Epidermal melanocyte (primary cell): ENCODE measurements around the gene ABCB9.

ENCODE experiments used
- DNase-seq: peaks from one replicate; pipeline ENCODE4 v3.0.0; 2011; ENCODE audit warnings: low spot score; ENCODE audit not compliant: insufficient read length

ABCB9 gene

GRCh38 chr12:122981587-122982476 lies 15.6 kb upstream of the ABCB9 start:
- DNase-seq, result no peak

DNA sequence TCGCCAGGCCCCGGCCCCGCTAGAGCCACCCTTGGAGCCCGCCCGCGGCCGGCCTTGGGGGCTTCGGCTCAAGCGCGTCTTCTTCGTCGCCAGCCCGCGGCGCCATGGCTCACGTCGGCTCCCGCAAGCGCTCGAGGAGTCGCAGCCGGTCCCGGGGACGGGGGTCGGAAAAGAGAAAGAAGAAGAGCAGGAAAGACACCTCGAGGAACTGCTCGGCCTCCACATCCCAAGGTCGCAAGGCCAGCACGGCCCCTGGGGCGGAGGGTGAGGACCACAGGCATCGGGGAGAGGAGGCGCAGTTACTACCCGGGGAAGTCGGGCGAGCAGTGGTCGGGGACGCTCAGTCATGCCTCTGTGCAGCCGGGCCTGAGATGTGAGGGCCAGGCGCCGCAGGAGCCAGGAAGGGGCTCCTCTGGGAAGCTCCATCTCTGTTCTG lies 14.8 kb upstream of the ABCB9 start:
- no peak for DNase-seq

DNA sequence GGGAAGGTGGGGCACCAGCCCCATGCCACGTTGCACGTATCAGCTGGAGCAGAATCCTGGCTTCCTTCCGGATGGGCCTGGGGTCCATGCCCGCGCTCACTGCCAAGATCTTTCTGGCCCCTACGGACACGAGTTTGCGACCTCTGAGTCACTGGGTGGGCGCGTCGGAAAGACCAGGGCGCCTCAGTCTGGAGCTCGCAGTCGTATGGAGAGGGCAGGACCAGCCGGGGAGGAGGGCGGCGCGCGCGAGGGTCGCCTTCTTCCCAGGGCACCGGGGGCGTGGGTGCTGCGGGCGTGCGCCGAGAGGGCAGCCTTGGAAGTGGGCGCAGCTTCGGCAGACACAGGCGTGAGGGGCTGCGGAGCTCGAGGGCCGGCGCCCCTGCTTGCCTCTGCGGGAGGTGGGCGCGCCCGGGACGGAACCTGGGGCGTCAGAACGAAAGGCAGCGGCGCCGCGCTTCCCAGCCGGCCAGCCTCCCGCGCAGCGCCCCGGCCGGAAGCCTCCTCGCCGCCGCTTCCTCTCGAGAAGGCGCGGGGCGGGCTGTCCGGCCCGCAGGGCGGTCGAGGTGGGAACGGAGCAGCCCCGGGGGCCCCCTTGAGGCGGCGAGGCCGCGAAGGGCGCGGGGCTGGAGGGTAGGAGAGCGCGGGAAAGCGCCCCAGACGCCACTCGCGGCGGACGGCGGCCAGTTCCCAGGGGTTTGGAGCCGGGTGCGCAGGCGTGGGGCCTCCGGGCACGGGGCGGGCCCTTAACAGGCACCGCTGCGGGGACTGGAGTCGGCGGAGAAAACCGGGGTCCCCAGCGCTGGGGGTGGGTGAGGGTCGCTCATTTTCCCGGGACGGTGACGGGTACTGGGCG lies 14.1 kb upstream of the ABCB9 start, which contains the start of gene ARL6IP4:
ARL6IP4 (plus strand) TSS at position 499 of the 853 bp plus-strand sequence. CDS start 459 bp downstream, outside the sequence.
- DNase-seq, result peak; percentile 83

- no peak for DNase-seq
These were observed 13.6 kb upstream of the ABCB9 start for GRCh38 chr12:122979908-122980182.

DNA sequence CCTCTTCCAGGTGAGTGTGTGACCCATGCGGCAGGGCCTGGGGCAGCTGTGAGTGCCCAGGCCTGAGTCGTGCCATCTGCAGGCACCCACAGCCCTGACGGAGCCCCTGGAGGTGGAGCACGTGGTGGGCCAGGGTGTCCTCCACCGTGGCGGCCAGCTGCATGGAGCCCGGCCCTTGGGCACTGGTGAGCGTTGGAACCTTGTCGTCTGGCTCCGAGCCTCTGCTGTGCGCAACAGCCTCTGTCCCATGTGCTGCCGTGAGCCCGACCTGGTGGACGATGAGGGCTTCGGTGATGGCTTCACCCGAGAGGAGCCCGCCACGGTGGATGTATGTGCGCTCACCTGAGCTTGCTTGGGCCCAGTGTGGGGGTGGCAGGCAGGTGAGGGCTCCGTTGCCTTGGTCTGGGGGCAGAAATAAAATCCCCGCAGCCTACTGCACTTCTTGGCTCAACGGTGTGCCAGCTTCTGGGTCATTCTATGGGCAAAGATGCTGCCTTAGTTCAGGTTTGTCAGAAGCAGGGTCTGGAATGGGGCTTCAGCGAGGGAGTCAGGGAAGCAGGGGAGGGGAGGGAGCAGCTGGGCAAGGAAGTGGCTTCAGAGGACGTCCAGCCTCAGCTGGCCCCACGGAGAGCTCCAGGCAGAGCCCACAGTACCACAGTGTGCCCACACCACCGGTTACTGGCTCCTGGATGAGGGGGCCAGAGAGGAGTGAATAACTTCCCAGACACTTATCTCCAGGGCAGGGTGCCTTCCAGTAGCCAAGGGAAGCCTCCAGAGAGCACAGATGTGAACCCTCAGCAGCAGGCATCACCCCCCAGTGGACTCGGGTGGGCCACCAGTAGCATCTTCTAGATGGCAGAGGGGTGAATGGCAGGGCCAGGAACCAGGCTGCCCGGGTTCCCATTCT lies 13.0 kb upstream of the ABCB9 start:
- DNase-seq, result no peak

DNA sequence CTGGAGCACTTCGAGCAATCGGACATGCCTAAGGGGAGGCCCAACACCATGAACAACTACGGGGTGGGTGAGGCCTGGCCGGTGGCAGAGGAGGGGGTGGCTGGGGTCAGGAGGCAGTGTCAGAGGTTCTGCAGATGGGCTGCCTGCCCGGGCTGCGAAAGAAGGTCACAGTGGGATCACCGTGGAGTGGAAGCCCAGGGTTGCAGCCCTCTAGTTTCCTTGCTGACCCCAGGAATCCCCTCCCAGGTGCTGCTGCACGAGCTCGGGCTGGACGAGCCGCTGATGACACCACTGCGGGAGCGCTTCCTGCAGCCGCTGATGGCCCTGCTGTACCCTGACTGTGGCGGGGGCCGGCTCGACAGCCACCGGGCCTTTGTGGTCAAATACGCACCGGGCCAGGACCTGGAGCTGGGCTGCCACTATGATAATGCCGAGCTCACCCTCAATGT lies 12.3 kb upstream of the ABCB9 start:
- no peak for DNase-seq

- no peak for DNase-seq
These were observed 11.6 kb upstream of the ABCB9 start for GRCh38 chr12:122977655-122978392.

- DNase-seq, result no peak
These were observed 10.9 kb upstream of the ABCB9 start for GRCh38 chr12:122977153-122977552.

DNA sequence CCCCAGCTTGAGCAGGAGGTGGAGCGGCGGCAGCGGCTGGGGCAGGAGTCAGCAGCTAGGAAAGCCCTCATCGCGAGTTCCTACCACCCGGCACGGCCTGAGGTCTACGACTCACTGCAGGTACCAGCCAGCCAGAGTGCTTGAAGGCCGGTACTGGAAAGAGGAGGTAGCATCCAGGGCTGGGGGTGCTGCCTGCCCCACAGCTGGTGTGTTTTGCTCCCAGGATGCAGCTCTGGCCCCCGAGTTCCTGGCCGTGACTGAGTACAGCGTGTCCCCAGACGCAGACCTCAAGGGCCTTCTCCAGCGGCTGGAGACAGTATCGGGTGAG lies 10.3 kb upstream of the ABCB9 start:
- no peak for DNase-seq

DNA sequence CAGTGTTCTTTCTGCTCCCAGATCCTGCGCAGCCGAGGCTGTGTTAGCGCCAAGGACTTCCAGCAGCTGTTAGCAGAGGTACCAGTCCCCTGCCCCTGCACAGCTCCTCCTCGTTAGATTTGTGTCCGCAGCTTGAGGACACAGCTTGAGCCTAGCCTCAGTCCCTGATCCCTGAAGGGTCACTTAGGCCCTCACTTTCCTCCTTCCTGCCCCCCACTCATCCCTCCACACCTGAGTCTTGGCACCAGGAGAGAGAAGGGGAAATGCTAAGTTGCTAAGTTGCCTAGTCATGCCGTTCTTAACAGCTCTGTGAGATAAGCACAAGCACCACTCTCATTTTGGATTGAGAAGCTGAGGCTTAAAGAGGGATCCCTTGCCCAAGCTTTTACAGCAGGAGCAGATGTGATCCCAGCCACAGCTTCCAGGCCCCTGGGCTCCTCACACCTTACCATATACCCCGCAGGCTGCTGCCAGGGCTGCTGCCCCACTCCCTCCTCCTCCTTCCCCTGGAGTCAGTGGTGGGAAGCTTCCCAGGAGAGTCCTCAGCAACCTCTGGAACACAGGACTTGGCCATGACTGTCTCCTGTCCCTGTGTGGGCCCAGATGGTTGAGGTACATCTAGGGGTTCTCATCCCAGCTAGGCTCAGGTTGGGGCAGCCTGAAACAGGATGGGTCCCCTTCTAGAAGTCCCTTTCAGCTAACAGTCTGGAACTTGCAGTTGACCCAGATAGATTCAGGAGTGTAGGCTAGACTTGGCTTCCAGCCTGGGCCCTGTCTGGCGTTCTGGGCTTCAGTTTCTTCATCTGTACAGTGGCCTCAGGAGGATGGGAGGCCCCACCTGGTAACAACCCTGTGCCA lies 9.8 kb upstream of the ABCB9 start:
- DNase-seq, result no peak

GRCh38 chr12:122974892-122975789 lies 8.9 kb upstream of the ABCB9 start, which contains the start of gene OGFOD2:
Gene OGFOD2, plus strand, starts transcription at chr12:122975244. Its CDS starts 8 bp downstream, at chr12:122975252.
- DNase-seq, result peak; percentile 92

DNA sequence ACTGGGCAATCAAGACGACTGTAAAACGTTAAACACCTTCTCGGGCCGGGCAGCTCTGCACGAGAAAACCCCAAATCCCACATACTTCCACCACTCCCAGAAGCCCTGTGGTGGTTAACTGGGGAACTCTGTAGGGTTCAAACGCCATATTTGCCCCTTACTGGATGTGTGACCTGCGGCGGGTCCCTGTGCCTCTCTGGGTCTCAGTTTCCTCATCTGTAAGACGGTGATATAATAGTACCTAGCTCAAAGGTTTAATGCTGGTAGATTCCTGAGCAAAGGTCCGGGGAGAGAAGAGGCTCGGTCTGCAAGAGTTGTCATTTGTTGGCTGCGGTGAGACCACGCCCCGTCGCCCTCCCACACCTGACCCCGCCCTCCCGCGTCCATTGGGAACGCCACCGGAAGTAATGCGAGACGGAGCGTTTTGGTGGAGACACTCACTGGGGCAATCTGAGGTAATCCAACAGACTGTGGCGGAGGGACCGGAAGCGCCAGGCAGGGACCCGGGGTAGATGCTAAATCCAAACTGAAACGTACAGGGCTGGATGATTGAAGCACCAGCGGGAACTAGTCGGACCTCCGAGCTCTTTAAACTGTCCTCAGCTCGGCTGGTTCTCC lies 8.1 kb upstream of the ABCB9 start:
- DNase-seq, result peak; percentile 90

- no peak for DNase-seq
These were observed 3.4 kb upstream of the ABCB9 start for GRCh38 chr12:122969676-122970075.

GRCh38 chr12:122968104-122968503 lies 1.8 kb upstream of the ABCB9 start:
- DNase-seq, result no peak

- DNase-seq, result no peak
These were observed 684 bp upstream of the ABCB9 start for GRCh38 chr12:122966743-122967550.

GRCh38 chr12:122965321-122965751 lies 927 bp downstream of the ABCB9 start:
- DNase-seq, result no peak
